ACHN (cell line): ENCODE data around the gene YIPF5.

ENCODE experiments used
- DNase-seq: peaks from one replicate; pipeline ENCODE4 v3.0.0-alpha.2; 2015
- in situ Hi-C: cut with HindIII; loops from 2 replicates; pipeline ENCODE4 v1.10.0; 2017; ENCODE audit warnings: low sequenced_read_pairs, low pct_ligation_motif_present, low pct_unique_long_range_greater_than_20kb

YIPF5 gene

DNA sequence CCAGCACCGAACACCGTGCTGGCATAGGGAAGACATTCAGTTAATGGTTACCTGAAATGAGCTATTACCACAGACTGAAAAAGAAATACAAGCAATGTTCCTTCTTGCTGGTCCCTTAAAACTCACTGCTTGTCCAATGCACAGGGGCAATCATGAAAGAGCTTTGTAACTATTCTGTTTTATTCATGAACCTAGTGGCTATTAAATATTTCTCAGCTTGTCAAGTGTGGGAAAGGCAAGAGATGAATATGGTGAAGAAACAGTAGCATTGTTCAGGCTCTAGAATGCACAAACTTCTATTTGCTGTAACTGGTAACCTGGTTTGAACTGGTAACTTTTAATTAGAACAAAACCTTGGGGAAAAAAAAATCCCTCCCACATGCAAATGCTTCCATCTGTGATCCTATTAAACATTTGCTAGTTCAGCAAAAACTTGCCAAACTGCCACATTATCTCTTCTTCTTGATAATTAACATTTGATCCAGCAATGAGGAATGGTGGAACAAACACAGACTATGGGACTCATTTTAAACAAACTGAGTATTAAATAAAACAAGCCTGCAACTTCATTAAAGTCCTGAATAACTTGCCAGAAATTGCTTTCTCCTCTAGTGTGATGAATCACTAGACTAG lies 36.1 kb downstream of the YIPF5 start:
- in situ Hi-C loops = no loop called here
- DNase-seq = no peak

DNA sequence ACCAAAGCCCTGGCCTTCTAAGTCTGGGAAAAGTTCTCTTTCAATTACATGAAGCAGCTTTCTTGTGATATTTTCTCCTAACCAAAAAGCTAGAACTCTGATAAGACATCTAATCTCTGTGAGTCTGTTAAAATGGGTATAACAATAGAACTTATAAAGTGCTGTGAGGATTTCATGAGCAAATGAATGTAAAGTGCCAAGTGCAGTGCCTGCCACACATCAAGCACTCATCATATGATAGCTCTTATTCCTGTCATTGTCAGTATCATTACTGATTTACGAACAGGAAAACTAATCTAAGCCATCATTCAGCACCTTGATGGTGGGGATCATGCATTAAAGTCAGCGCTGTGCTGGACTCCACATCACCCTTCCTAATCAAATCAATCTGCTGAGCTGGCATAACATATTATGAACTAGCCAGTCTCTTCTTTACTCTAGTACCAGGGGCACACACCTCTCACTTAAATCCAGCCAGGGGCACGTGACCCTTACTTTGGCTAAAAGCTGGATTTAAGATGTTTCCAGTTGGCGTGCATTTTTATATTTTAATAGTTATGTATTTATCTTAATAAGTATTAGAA lies 37.3 kb downstream of the YIPF5 start:
- no peak for DNase-seq
- in situ Hi-C loops = no loop called here

DNA sequence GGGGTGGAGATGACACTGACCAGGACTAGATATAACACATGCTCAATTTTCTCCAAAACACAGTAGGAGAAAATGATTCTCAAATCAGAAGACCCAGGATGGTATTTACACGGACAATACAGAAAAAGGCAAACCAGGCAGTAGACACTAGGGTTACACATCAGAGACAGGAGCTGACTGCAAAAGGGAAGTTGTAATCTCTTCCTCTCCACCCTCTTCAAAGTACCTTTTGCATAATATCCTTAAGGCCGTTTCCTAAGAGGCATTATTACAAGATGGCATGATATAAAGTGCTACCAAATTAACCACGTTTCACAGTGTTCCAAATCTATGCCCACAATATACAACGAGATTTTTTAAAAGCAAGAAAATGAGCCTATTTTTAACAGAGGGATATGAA lies 39.2 kb downstream of the YIPF5 start:
- DNase-seq = no peak
- in situ Hi-C loops = no loop called here

DNA sequence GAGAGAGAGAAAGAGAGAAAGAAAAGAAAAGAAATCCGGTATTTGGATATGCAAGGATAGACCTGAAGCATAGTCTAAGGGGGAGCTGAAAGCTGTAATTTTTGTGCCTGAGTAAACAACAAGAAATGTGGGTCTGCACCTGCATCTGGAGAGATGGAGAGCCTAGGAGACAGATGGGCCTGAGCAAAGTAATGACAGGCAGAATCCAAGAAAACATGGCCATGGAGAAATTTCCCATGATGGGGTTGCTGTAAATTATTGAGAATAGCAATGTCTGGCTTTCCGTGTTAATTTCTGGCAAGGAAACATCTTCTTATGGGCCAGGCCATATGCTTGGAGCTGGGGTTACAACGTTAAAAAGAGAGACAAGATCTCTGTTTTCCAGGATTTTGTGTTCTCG lies 40.2 kb downstream of the YIPF5 start:
- no peak for DNase-seq

DNA sequence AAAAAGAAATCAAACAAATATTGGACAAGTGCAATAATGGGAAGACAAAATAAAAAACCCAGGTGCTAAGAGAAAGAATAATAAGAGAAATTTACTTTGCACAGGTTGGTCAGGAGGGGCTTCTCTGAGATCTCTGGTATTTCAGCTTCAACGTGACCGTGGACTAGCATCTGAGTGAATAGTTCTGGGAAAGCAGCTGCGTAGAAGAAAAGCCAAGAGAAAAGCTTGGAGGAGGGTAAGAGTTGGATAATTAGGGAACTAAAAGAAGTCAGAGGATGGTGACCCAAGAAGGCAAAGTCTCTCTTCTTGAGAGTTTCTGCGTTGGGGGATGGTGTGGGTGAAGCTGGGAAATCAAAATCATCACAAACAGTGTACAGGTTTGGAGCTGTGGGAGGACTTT lies 41.6 kb downstream of the YIPF5 start:
- no peak for DNase-seq
- in situ Hi-C loops = no loop called here

More for the DNA sequence above, 40.2 kb downstream of the YIPF5 start:
- in situ Hi-C loops = no loop called here

DNA sequence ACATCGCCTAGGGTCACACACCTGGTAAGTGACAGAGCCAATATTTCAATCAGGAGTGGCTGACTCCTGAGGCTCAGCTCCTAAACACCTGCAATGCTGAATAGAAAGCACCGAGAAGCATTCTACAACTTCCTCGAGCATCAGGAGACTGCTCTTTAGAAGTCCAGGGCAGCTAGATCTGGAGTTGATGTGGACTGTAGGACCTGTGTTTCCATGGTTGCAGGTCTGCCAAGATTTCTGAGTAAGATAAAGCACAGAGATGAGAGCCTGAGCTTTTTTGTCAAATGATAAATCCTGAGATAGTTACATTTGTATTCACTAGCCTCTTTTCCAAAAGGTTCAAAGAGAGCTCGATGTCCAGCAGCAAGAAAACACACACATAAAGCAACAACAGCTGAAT lies 43.8 kb downstream of the YIPF5 start:
- in situ Hi-C loops = no loop called here
- no peak for DNase-seq

DNA sequence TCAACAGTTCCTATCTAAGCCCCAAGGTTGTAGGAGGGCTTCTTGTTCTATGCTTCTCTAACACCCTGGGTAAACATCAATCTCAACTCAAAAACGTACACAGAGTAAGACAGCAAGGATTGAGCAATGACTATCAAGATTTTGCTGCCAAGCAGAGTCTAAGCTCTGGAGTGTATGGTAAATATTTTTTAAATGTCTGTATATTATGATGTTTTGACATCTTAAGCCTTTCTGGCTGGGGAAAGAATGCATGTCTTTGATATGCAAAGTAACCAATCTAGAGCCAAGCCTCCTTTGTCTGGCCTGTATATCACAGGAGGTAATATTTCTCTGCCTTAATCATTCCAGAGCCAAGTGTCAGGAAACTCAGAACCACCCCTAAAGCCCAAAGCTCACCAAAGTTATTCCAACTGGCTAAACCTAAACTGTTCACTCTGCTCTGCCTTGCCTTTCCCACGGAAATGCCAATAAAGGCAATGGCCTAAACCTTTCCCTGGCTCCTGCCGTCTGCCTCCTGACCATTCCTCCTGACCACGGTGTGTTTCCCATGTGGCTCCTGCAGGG lies 45.2 kb downstream of the YIPF5 start:
- no peak for DNase-seq
- in situ Hi-C loops = no loop called here

DNA sequence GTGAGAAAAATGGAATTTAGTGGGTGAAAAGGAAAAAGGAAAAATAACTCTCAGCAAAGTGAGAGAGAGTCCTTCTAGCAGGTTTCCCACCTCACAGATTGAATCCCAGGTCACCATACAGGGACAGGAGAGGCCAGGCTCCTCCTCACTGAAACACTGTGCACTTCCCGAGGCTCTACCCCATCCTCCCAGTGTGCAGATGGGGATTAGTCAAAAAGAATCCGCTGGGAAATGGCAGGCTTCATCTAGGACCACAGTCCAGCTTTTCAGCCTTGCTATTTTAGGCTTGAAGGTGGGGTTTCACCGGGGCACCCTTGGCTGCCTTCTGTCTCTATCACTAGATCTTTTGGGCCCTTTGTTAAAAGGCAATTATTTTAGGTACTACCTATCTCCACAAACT lies 47.8 kb downstream of the YIPF5 start:
- in situ Hi-C loops = no loop called here
- no peak for DNase-seq

DNA sequence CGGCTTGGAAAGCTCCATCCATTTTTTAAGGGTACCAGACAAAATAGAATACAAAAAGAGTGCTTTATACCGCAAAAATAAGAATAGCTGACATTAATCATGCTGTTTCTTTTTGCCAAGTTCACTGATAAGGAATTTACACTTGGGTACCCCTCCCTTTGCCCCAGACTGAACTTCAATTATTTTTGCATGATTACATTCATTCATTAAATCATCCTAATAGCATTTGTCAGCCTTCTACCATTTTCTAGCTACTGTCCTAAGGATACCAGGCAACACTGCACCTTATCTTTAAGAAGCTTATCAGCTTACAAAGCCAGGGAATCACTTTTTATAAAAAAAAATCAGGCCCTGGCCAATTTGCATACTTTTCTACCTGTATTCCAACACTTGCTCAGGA lies 48.4 kb downstream of the YIPF5 start:
- in situ Hi-C loops = no loop called here
- DNase-seq = no peak

DNA sequence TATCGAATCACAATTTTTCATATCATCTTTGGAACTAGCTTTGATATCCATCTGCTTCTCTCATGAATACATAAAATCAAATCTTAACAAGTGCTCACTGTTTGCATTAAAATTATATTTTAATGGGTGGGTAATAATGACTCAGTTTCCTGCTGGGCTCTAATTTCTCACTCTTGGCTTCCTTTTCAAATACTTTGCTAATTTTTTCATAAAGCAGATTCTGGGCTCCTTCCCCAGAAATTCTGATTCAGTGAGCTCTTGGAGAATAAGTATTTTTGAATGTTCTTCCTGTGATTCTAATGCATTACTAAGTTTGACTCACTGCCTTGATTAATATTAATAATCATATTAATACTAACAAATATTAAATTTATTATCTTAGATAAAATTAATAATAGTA lies 48.9 kb downstream of the YIPF5 start:
- DNase-seq = no peak
- in situ Hi-C loops = no loop called here

DNA sequence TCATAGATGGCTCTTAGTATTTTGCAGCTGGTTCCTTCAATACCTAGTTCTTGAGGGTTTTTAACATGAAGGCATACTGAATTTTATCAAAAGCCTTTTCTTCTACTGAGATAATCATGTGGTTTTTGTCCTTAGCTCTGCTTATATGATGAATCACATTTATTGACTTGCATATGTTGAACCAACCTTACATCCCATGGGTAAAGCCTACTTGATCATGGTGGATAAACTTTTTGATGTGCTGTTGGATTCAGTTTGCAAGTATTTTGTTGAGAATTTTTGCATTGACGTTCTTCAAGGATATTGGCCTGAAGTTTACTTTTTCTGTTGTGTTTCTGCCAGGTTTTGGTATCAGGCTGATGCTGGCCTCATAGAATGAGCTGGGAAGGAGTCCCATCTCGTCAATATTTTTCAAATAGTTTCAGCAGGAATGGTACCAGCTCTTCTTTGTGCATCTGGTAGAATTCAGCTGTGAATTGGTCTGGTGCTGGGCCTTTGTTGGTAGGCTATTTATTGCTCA lies 49.7 kb downstream of the YIPF5 start:
- in situ Hi-C loops = no loop called here
- no peak for DNase-seq

DNA sequence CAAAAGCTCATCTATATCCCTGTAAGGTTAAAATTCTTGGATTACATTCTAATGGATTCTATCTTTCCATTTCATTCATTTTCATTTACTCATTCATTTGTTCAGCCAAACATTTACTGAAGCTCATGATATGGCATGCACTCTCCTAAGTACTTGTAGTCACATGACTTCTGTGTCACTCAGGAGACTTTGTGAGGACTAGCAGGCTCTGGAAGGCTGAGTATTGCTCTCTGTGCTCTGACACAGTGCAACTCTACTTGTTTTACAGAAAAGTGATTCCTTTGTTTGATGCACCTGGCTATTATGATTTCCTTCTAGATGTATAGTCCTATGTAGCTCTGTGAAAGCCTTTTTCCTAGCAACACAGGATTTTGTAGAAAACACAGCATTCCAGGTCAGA lies 53.0 kb downstream of the YIPF5 start:
- no peak for DNase-seq
- in situ Hi-C loops = no loop called here

DNA sequence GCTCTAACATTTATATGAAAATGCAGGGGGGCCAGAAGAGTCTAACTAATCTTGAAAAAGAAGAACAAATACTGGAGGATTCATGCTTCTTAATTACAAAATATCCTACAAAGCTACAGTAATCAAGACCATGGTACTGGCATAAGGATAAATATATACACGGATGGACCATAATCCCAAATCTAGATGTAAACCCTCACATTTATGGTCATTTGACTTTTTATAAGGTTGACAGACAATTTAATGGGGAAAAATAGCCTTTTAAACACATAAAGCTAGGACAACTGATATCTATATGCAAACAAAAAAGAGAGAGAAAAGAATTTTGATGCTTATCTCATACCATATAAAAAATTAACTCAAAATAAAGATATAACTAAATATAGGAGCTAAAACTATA lies 55.9 kb downstream of the YIPF5 start:
- in situ Hi-C loops = no loop called here
- DNase-seq = no peak
